ENCODE data around the gene TEN1. TPM values are rescaled to one million over a fixed set of nuclear protein-coding genes. Genes with fewer than 3 reads are reported as not detected.

Gene TEN1
- total RNA-seq, 4 donors from 2014 or later = 24.6 to 40.6 (median 26.2) TPM

GRCh38 chr17:75976175-75976848, 2.7 kb upstream of the TEN1 start:
- no peak for DNase-seq
- H3K27me3 ChIP-seq = no peaks in the 10 kb centered on the region
- peak overlapping the region in 3 of 4 donors; percentile 2 to 27 (median 4) for H3K4me3 ChIP-seq
- peaks cover 0 to 34% (median 0%) of the 10 kb centered on the region in 3 donors for H3K36me3 ChIP-seq
- TF ChIP-seq CTCF (IDR thresholded peaks at IDR 0.05) (no peak), POLR2A (IDR thresholded peaks at IDR 0.05) (no peak)
- intact Hi-C loops (cut with DNase I) = no loop called here
- 41 to 49% methylated on average over 9 of the region's 9 CpGs for WGBS, 2 donors
- H3K27ac ChIP-seq = peak overlapping the region in 3 of 4 donors; percentile 34 to 65 (median 49)
- peaks cover 22 to 52% (median 32%) of the 10 kb centered on the region in 3 donors for H3K4me1 ChIP-seq
- no peaks in the 10 kb centered on the region for H3K9me3 ChIP-seq

GRCh38 chr17:75979705-75980187, 706 bp downstream of the TEN1 start:
- Histone ChIP-seq H3K4me1 (peaks cover 22 to 87% (median 57%) of the 10 kb centered on the region in 3 donors), H3K27me3 (no peaks in the 10 kb centered on the region), H3K36me3 (no peaks in the 10 kb centered on the region), H3K9me3 (no peaks in the 10 kb centered on the region), H3K4me3 (peak overlapping the region; percentile 76 to 88 (median 86)), H3K27ac (peak overlapping the region; percentile 98 to 99 (median 98))
- no peak for DNase-seq
- intact Hi-C loops (cut with DNase I) = no loop called here
- 0 to 2% methylated on average over 8 to 15 of the region's 19 CpGs for WGBS, 2 donors
- TF ChIP-seq CTCF (IDR thresholded peaks at IDR 0.05) = no peak
- no peak for TF ChIP-seq POLR2A (IDR thresholded peaks at IDR 0.05)

DNA sequence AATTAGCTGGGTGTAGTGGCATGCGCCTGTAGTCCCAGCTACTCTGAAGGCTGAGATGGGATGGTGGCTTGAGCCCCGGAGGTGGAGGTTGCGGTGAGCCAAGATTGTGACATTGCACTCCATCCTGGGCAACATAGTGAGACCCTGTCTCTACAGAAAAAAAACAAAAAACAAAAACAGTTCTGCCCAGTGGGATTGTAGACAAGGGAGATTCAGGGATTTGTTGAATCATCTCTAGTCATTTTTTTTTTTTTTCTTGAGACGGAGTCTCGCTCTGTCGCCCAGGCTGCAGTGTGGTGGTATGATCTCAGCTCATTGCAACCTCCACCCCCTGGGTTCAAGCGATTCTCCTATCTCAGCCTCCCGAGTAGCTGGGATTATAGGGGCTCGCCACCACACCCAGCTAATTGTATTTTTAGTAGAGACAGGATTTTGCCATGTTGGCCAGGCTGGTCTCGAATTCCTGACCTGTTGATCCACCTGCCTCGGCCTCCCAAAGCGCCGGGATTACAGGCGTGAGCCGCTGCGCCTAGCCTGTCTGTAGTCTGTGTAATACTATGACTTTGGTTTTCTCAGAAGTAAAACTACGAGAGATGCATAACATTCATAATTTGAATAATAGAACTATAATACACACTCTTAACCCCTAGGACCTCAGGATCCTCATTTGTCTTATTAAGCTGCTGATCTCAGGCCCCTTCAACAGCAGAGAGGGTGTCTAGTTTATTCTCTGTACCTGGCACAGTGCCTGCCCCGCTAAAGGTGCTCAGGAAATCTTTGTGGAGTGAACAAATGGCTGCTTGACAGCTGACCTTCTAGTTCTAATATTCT, 1.4 kb downstream of the TEN1 start:
- WGBS, 2 donors = 66 to 73% methylated on average over 15 to 18 of the region's 18 CpGs
- H3K4me1 ChIP-seq = peaks cover 22 to 89% (median 57%) of the 10 kb centered on the region in 3 donors
- H3K9me3 ChIP-seq = no peaks in the 10 kb centered on the region
- no peaks in the 10 kb centered on the region for H3K36me3 ChIP-seq
- H3K4me3 ChIP-seq = peak overlapping the region; percentile 76 to 88 (median 86)
- intact Hi-C loops (cut with DNase I) = no loop called here
- no peak for DNase-seq
- H3K27me3 ChIP-seq = no peaks in the 10 kb centered on the region
- H3K27ac ChIP-seq = peak overlapping the region; percentile 98 to 99 (median 98)
- TF ChIP-seq CTCF (IDR thresholded peaks at IDR 0.05) = no peak

DNA sequence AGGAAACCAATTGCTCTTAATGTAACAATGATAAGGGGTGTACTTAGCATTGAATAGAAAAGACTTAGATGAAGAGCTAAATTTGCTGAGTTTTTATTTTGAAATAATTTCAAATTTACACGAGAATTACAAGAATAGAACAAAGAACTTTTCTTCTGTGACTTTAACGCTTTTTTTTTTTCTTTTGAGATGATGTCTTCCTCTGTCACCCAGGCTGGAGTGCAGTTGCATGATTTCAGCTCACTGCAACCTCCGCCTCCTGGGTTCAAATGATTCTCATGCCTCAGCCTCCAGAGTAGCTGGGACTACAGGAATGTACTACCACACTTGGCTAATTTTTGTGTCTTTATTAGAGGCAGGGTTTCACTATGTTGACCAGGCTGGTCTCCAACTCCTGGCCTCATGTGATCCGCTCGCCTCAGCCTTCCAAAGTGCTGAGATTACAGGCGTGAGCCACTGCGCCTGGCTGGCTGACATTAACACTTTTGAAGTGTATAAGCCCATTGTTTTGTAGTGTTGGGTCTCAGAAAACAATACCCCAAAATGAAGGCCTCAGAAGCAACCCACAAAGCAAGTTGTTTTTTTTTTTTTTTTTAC, 2.1 kb downstream of the TEN1 start:
- no peaks in the 10 kb centered on the region for H3K27me3 ChIP-seq
- peak overlapping the region; percentile 98 to 99 (median 98) for H3K27ac ChIP-seq
- intact Hi-C loops (cut with DNase I) = no loop called here
- peaks cover 22 to 83% (median 52%) of the 10 kb centered on the region in 3 donors for H3K4me1 ChIP-seq
- 69 to 94% methylated on average over 7 of the region's 7 CpGs for WGBS, 2 donors
- no peaks in the 10 kb centered on the region for H3K9me3 ChIP-seq
- H3K4me3 ChIP-seq = no peak overlapping the region
- TF ChIP-seq POLR2A (IDR thresholded peaks at IDR 0.05) = no peak
- TF ChIP-seq CTCF (IDR thresholded peaks at IDR 0.05) = no peak
- no peaks in the 10 kb centered on the region for H3K36me3 ChIP-seq
- DNase-seq = no peak

Data from esophagus squamous epithelium (tissue), 5 donors.